OCI-LY3 (cell line): Measurements from ENCODE around the gene DDOST.

ENCODE experiments used
- EZH2phosphoT487 ChIP-seq: fragments of 200-600 bp; shearing (Covaris generic); IDR thresholded peaks from 2 replicates; pipeline ENCODE4 v1.6.1; 2018; ENCODE audit warnings: antibody characterized with exemption, mixed run types, low read depth
- TF ChIP-seq, protein P1 (sequence below): fragments of 200-600, 300-600 bp; sonication (generic); IDR thresholded peaks from 2 replicates; pipeline ENCODE4 v1.5.1; 2014; ENCODE audit warnings: antibody characterized with exemption, low read length, low read depth

GRCh38 chr1:20641975-20642374 is 19.2 kb downstream of the DDOST start:
- TF ChIP-seq, protein P1, sequence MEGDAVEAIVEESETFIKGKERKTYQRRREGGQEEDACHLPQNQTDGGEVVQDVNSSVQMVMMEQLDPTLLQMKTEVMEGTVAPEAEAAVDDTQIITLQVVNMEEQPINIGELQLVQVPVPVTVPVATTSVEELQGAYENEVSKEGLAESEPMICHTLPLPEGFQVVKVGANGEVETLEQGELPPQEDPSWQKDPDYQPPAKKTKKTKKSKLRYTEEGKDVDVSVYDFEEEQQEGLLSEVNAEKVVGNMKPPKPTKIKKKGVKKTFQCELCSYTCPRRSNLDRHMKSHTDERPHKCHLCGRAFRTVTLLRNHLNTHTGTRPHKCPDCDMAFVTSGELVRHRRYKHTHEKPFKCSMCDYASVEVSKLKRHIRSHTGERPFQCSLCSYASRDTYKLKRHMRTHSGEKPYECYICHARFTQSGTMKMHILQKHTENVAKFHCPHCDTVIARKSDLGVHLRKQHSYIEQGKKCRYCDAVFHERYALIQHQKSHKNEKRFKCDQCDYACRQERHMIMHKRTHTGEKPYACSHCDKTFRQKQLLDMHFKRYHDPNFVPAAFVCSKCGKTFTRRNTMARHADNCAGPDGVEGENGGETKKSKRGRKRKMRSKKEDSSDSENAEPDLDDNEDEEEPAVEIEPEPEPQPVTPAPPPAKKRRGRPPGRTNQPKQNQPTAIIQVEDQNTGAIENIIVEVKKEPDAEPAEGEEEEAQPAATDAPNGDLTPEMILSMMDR = no peak
- TF ChIP-seq EZH2phosphoT487 = no peak
